22Rv1 (cell line): ENCODE results near the gene CTNNA3.

Source experiments
- CTCF ChIP-seq: fragments of 450-650 bp; IDR thresholded peaks from 2 replicates; pipeline ENCODE4 v1.5.1; 2017; ENCODE audit warnings: mild to moderate bottlenecking
- ZFX ChIP-seq: fragments of 450-650 bp; IDR thresholded peaks from 2 replicates; pipeline ENCODE4 v1.6.1; 2017; ENCODE audit warnings: antibody characterized with exemption, borderline replicate concordance

- TF ChIP-seq CTCF (no peak), ZFX (no peak)
These were observed 1011.4 kb downstream of the CTNNA3 start for GRCh38 chr10:66684581-66684980.
